Loucy (cell line): Measurements from ENCODE around the gene CRB3.

Source experiments
- H2AFZ ChIP-seq: fragments of 200-600 bp; sonication (generic); 2 replicates; pipeline ENCODE4 v1.6.0; 2016; ENCODE audit warnings: antibody characterized with exemption, mild to moderate bottlenecking, low read length, moderate library complexity
- H3F3A ChIP-seq: fragments of 200-600 bp; 2 replicates; pipeline ENCODE4 v1.6.0; 2016; ENCODE audit warnings: antibody characterized with exemption, low read depth, mild to moderate bottlenecking
- H3K27me3 ChIP-seq: fragments of 200-600 bp; sonication (generic); 2 replicates; pipeline ENCODE4 v1.6.1; 2014; ENCODE audit warnings: low read length, mild to moderate bottlenecking; ENCODE audit not compliant: insufficient read depth, poor library complexity, severe bottlenecking
- H3K36me3 ChIP-seq: fragments of 200-600 bp; sonication (generic); 2 replicates; pipeline ENCODE4 v1.6.1; 2016; ENCODE audit warnings: low read length; ENCODE audit not compliant: insufficient read depth
- H3K4me1 ChIP-seq: fragments of 200-600 bp; sonication (generic); 2 replicates; pipeline ENCODE4 v1.5.1; 2014; ENCODE audit warnings: low read length, mild to moderate bottlenecking; ENCODE audit not compliant: insufficient read depth, poor library complexity, severe bottlenecking
- H3K4me2 ChIP-seq: fragments of 200-600 bp; sonication (generic); 2 replicates; pipeline ENCODE4 v1.6.0; 2014; ENCODE audit warnings: antibody characterized with exemption, low read length, low read depth, mild to moderate bottlenecking; ENCODE audit not compliant: poor library complexity, severe bottlenecking
- H3K4me3 ChIP-seq: fragments of 200-600 bp; sonication (generic); 2 replicates; pipeline ENCODE4 v1.5.1; 2014; ENCODE audit warnings: low read length, mild to moderate bottlenecking, mixed read lengths; ENCODE audit not compliant: poor library complexity, severe bottlenecking
- H3K79me2 ChIP-seq: fragments of 200-600 bp; sonication (generic); 2 replicates; pipeline ENCODE4 v1.6.1; 2014; ENCODE audit warnings: low read length; ENCODE audit not compliant: insufficient read depth
- H3K9ac ChIP-seq: fragments of 200-600 bp; sonication (generic); 2 replicates; pipeline ENCODE4 v1.6.0; 2014; ENCODE audit warnings: mild to moderate bottlenecking, low read depth, low read length, moderate library complexity; ENCODE audit not compliant: poor library complexity, severe bottlenecking
- H3K9me2 ChIP-seq: fragments of 200-600 bp; sonication (generic); replicated peaks from 2 replicates; pipeline ENCODE4 v1.6.1; 2016; ENCODE audit warnings: low read depth, low read length, mixed read lengths
- H3K9me3 ChIP-seq: fragments of 200-600 bp; sonication (generic); 2 replicates; pipeline ENCODE4 v1.6.1; 2014; ENCODE audit warnings: mild to moderate bottlenecking, antibody characterized with exemption, low read length, low read depth; ENCODE audit not compliant: insufficient read depth
- H4K20me1 ChIP-seq: fragments of 200-600 bp; sonication (generic); 2 replicates; pipeline ENCODE4 v1.6.0; 2014; ENCODE audit warnings: antibody characterized with exemption, low read length, mild to moderate bottlenecking; ENCODE audit not compliant: insufficient read depth, poor library complexity, severe bottlenecking
- CTCF ChIP-seq: fragments of 200-600 bp; sonication (generic); conservative IDR thresholded peaks from 2 replicates; pipeline ENCODE4 v1.5.1; 2014; ENCODE audit warnings: mild to moderate bottlenecking, antibody characterized with exemption, low read length
- EZH2phosphoT487 ChIP-seq: fragments of 200-600 bp; IDR thresholded peaks from 2 replicates; pipeline ENCODE4 v1.6.1; 2018; ENCODE audit warnings: antibody characterized with exemption, mild to moderate bottlenecking, moderate library complexity, borderline replicate concordance

Gene CRB3

GRCh38 chr19:6466526-6467248 lies 2.6 kb downstream of the CRB3 start:
- H2AFZ ChIP-seq = no peak overlapping the region
- no peak overlapping the region for H3K4me3 ChIP-seq
- H3K4me2 ChIP-seq = no peak overlapping the region
- no peaks in the 10 kb centered on the region for H3K79me2 ChIP-seq
- no peaks in the 10 kb centered on the region for H3F3A ChIP-seq
- no peaks in the 10 kb centered on the region for H4K20me1 ChIP-seq
- H3K9me2 ChIP-seq = no peaks in the 10 kb centered on the region
- H3K9ac ChIP-seq = no peak overlapping the region
- H3K9me3 ChIP-seq = no peaks in the 10 kb centered on the region
- no peaks in the 10 kb centered on the region for H3K27me3 ChIP-seq
- TF ChIP-seq EZH2phosphoT487 = no peak
- TF ChIP-seq CTCF = no peak
- H3K36me3 ChIP-seq = no peaks in the 10 kb centered on the region
- no peaks in the 10 kb centered on the region for H3K4me1 ChIP-seq

GRCh38 chr19:6467384-6467783 lies 3.3 kb downstream of the CRB3 start:
- no peak for TF ChIP-seq EZH2phosphoT487
- no peak for TF ChIP-seq CTCF
- no peak overlapping the region for H2AFZ ChIP-seq
- no peaks in the 10 kb centered on the region for H3K36me3 ChIP-seq
- no peak overlapping the region for H3K9ac ChIP-seq
- no peaks in the 10 kb centered on the region for H3K9me2 ChIP-seq
- H3K79me2 ChIP-seq = no peaks in the 10 kb centered on the region
- no peaks in the 10 kb centered on the region for H3K9me3 ChIP-seq
- H3K4me2 ChIP-seq = no peak overlapping the region
- H3K4me3 ChIP-seq = no peak overlapping the region
- no peaks in the 10 kb centered on the region for H3F3A ChIP-seq
- no peaks in the 10 kb centered on the region for H4K20me1 ChIP-seq
- no peaks in the 10 kb centered on the region for H3K27me3 ChIP-seq
- no peaks in the 10 kb centered on the region for H3K4me1 ChIP-seq

DNA sequence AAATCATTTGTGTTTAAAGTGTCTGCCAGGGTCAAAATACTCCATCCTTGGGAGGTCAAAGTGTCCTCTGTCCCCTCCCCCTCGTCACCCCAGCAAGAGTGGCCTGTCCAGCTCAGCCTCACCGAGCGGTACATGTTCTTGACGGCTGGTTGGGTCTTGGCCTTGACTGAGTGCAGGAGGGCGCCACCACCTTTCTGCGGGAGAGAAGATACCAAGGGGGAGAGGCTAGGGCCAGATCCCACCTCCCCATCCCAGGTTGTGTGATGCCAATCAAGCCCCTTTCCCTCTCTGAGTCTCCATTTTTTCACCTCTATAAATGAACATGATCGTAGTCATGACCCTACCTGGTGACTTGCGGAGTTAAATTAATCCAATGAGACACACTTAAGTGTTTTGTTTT lies 6.1 kb downstream of the CRB3 start:
- no peak overlapping the region for H3K4me2 ChIP-seq
- no peak overlapping the region for H3K9ac ChIP-seq
- no peaks in the 10 kb centered on the region for H3K4me1 ChIP-seq
- TF ChIP-seq EZH2phosphoT487 (no peak), CTCF (no peak)
- H3K9me2 ChIP-seq = no peaks in the 10 kb centered on the region
- H3K4me3 ChIP-seq = no peak overlapping the region
- no peaks in the 10 kb centered on the region for H3K27me3 ChIP-seq
- no peaks in the 10 kb centered on the region for H3K9me3 ChIP-seq
- H3F3A ChIP-seq = no peaks in the 10 kb centered on the region
- no peaks in the 10 kb centered on the region for H4K20me1 ChIP-seq
- H2AFZ ChIP-seq = no peak overlapping the region
- H3K79me2 ChIP-seq = no peaks in the 10 kb centered on the region
- no peaks in the 10 kb centered on the region for H3K36me3 ChIP-seq
